ENCODE data around the gene CIAO3. TPM values are rescaled to one million over a fixed set of nuclear protein-coding genes. Genes with fewer than 3 reads are reported as not detected.
A peak's percentile ranks its signal among the peaks of the same experiment; 100 is the strongest.

CIAO3 gene
- total RNA-seq, 1 experiment from 2014 or later, result 21.9 TPM

- H3K9ac ChIP-seq (ENCODE audit: extremely low read depth, insufficient read length, low read length), result peak within 1 kb of the TSS; percentile 21
- no peak within 1 kb of the TSS for H3K23ac ChIP-seq (ENCODE audit: insufficient read length, low read depth, low read length)
- DNase-seq, result peak; percentile 97
- no peak within 1 kb of the TSS for H2BK15ac ChIP-seq (ENCODE audit: low read depth, low read length)
- Mint-ChIP-seq H3K9me3 (no peaks in the 10 kb centered on the region), H3K27me3 (ENCODE audit: low read depth) (no peaks in the 10 kb centered on the region; the same call in 1 of the 2 replicates), H3K27ac (peak within 1 kb of the TSS in 1 of 3 experiments; percentile 83; a peak in 2 of 7 replicates), H3K4me3 (peak within 1 kb of the TSS; percentile 81 to 86), H3K36me3 (ENCODE audit: insufficient read depth in 1 of 3, low read depth in 3 of 3) (peaks cover 15 to 47% (median 44%) of the 10 kb centered on the region in 3 experiments; a peak in 6 of 7 replicates), H3K4me1 (peaks cover 10 to 22% of the 10 kb centered on the region in 2 experiments; a peak in 3 of 4 replicates)
- H2BK12ac ChIP-seq (ENCODE audit: insufficient read length, low read depth, low read length), result no peak within 1 kb of the TSS
- no peak within 1 kb of the TSS for H2AK5ac ChIP-seq (ENCODE audit: insufficient read length, low read length)
- no peak within 1 kb of the TSS for H2BK120ac ChIP-seq (ENCODE audit: low read depth, low read length, poor library complexity, severe bottlenecking)
- no peak within 1 kb of the TSS for H3K18ac ChIP-seq (ENCODE audit: insufficient read length, low read depth, low read length)
- no peaks in the 10 kb centered on the region for H3K9me3 ChIP-seq (ENCODE audit: control insufficient read depth, low read depth, low read length)
- peak within 1 kb of the TSS; percentile 20 for H3K4me2 ChIP-seq (ENCODE audit: insufficient read depth, insufficient read length, low read length)
- H3K4ac ChIP-seq (ENCODE audit: low read depth, low read length), result no peak within 1 kb of the TSS
- no peak for TF ChIP-seq CTCF (conservative IDR thresholded peaks at IDR 0.05)
- H3K4me1 ChIP-seq (ENCODE audit: insufficient read depth, low read length), result no peaks in the 10 kb centered on the region
- no peak within 1 kb of the TSS for H3K56ac ChIP-seq (ENCODE audit: insufficient read length, low read depth, low read length)
- no peak within 1 kb of the TSS for H3K27ac ChIP-seq (ENCODE audit: insufficient read length, low read depth, low read length)
- no peaks in the 10 kb centered on the region for H4K20me1 ChIP-seq (ENCODE audit: control insufficient read depth, insufficient read depth, insufficient read length)
- no peaks in the 10 kb centered on the region for H3K27me3 ChIP-seq (ENCODE audit: insufficient read depth, low read length)
- no peak within 1 kb of the TSS for H3T11ph ChIP-seq (ENCODE audit: low read length)
- H2AFZ ChIP-seq (ENCODE audit: low read length), result no peak within 1 kb of the TSS
- H3K79me1 ChIP-seq (ENCODE audit: insufficient read depth, low read depth, low read length, poor library complexity, severe bottlenecking), result no peaks in the 10 kb centered on the region
- no peak within 1 kb of the TSS for H4K8ac ChIP-seq (replicated peaks; ENCODE audit: insufficient read length, low read depth, low read length)
- no CpG with 5 or more reads among the region's 91 CpGs for WGBS (ENCODE audit: extremely low coverage, insufficient read length, low lambda C conversion rate)
- H2BK5ac ChIP-seq (ENCODE audit: insufficient read length, low read length), result no peak within 1 kb of the TSS
- peaks cover 2% of the 10 kb centered on the region; the same call in 1 of the 2 replicates for H3K79me2 ChIP-seq (ENCODE audit: insufficient read depth, low read length)
- no peak within 1 kb of the TSS for H2BK20ac ChIP-seq (ENCODE audit: low read depth, low read length, poor library complexity, severe bottlenecking)
- no peak within 1 kb of the TSS for H4K91ac ChIP-seq (ENCODE audit: insufficient read length, low read depth, low read length)
- H3K23me2 ChIP-seq (ENCODE audit: insufficient read length, low read depth, low read length, poor library complexity, severe bottlenecking), result peaks cover 11% of the 10 kb centered on the region
- H4K5ac ChIP-seq (ENCODE audit: insufficient read length, low read depth, low read length), result no peak within 1 kb of the TSS
- no peak within 1 kb of the TSS for H3K14ac ChIP-seq (ENCODE audit: insufficient read depth, low read length)
Observed at GRCh38 chr16:684071-684794, 56.6 kb downstream of the CIAO3 start, which contains the start of gene JMJD8. Gene JMJD8 (minus strand): TSS chr16:684334. CDS start chr16:684319, 15 bp downstream.

All from H9 (cell line).